H1 (cell line): ENCODE measurements around the gene ADAMTS15. TPM values are rescaled to one million over a fixed set of nuclear protein-coding genes. Genes with fewer than 3 reads are reported as not detected.

Experiments used
- CTCF ChIA-PET: fragments of 300-600 bp; sonication (Branson Sonifier 250); formaldehyde crosslinking; loops from one replicate; lab custom pipeline; 2021; ENCODE audit not compliant: partially characterized antibody; lab: Charles Lee
- POLR2A ChIA-PET: fragments of 300-600 bp; sonication (Branson Sonifier 250); formaldehyde crosslinking; loops from one replicate; lab custom pipeline; 2021; ENCODE audit warnings: inconsistent platforms; ENCODE audit not compliant: partially characterized antibody; lab: Charles Lee
- DNase-seq, 2 experiments: peaks; one replicate each; pipeline versions ENCODE4 v3.0.0 to v3.0.0-alpha.2; 2010 to 2022; ENCODE audit warnings: low spot score in 2 of 2, low read depth in 1 of 2, mixed read lengths in 1 of 2
- FAIRE-seq: peaks from 2 replicates; lab custom pipeline; 2011; peaks lifted over from hg19 to GRCh38; lab: Jason Lieb, UNC
- H2AFZ ChIP-seq: 2 replicates; pipeline ENCODE4 v1.8.1; 2012; ENCODE audit warnings: low read length, inconsistent platforms
- H2AK5ac ChIP-seq: 2 replicates; pipeline ENCODE4 v1.6.1; 2013; ENCODE audit warnings: low read depth, low read length
- H2BK120ac ChIP-seq: replicated peaks from 2 replicates; pipeline ENCODE3; 2013; ENCODE audit warnings: low read depth, low read length, inconsistent platforms
- H2BK12ac ChIP-seq: 2 replicates; pipeline ENCODE4 v1.6.1; 2013; ENCODE audit warnings: low read depth, low read length
- H2BK15ac ChIP-seq: 2 replicates; pipeline ENCODE4 v1.6.1; 2013; ENCODE audit warnings: low read length
- H2BK20ac ChIP-seq: 2 replicates; pipeline ENCODE4 v1.6.1; 2013; ENCODE audit warnings: low read length
- H2BK5ac ChIP-seq: 2 replicates; pipeline ENCODE4 v1.6.1; 2013; ENCODE audit warnings: low read depth, low read length
- H3K14ac ChIP-seq: 2 replicates; pipeline ENCODE4 v1.6.1; 2013; ENCODE audit warnings: inconsistent platforms; ENCODE audit not compliant: insufficient read length
- H3K18ac ChIP-seq: 2 replicates; pipeline ENCODE4 v1.6.1; 2013; ENCODE audit warnings: low read length; ENCODE audit errors: extremely low read depth
- H3K23ac ChIP-seq: 2 replicates; pipeline ENCODE4 v1.6.1; 2013; ENCODE audit warnings: inconsistent platforms; ENCODE audit not compliant: insufficient read length
- H3K23me2 ChIP-seq: 2 replicates; pipeline ENCODE4 v1.6.1; 2013; ENCODE audit warnings: low read depth, low read length
- H3K27ac ChIP-seq: 2 replicates; pipeline ENCODE4 v1.6.1; 2011; ENCODE audit warnings: low read depth, low read length, inconsistent platforms
- H3K27me3 ChIP-seq, 4 experiments: replicated peaks in 1 of 4; 1 replicate in 1 of 4; 2 replicates in 3 of 4; pipeline versions ENCODE4 v1.6.1 to v1.8.1; 2011 to 2013; ENCODE audit warnings: low read length in 3 of 4, mild to moderate bottlenecking in 3 of 4, inconsistent platforms in 2 of 4, mixed read lengths in 2 of 4, moderate library complexity in 1 of 4; ENCODE audit not compliant: control insufficient read depth in 3 of 4, insufficient read depth in 3 of 4; ENCODE audit errors: extremely low read depth in 1 of 4
- H3K36me3 ChIP-seq, 4 experiments: 2 replicates each; pipeline versions ENCODE4 v1.6.1 to v1.8.1; 2011 to 2013; ENCODE audit warnings: mild to moderate bottlenecking in 4 of 4, low read length in 3 of 4, moderate library complexity in 2 of 4, control low read depth in 1 of 4, inconsistent platforms in 1 of 4; ENCODE audit not compliant: insufficient read depth in 4 of 4, control insufficient read depth in 2 of 4
- H3K4ac ChIP-seq: replicated peaks from 2 replicates; pipeline ENCODE3; 2013; ENCODE audit warnings: low read length, low read depth, mixed read lengths, inconsistent platforms; ENCODE audit not compliant: insufficient read length
- H3K4me1 ChIP-seq, 4 experiments: replicated peaks in 1 of 4; 1 replicate in 1 of 4; 2 replicates in 3 of 4; pipeline versions ENCODE4 v1.6.1 to v1.8.1; 2011 to 2013; ENCODE audit warnings: low read length in 3 of 4, inconsistent platforms in 2 of 4, mixed read lengths in 1 of 4; ENCODE audit not compliant: insufficient read depth in 4 of 4, control insufficient read depth in 3 of 4
- H3K4me2 ChIP-seq, 2 experiments: 2 replicates each; pipeline versions ENCODE4 v1.6.1 to v1.8.1; 2011 to 2013; ENCODE audit warnings: low read depth in 2 of 2, low read length in 2 of 2, control low read depth in 1 of 2, inconsistent platforms in 1 of 2, mild to moderate bottlenecking in 1 of 2; ENCODE audit not compliant: insufficient read depth in 1 of 2
- H3K4me3 ChIP-seq, 4 experiments: fragments of 200-600, 300-600 bp in 1 of 4; sonication (generic), shearing (Covaris generic), sonication (Bioruptor Twin) in 1 of 4; 2 replicates each; pipeline versions ENCODE4 v1.5.1 to v1.8.1; 2011 to 2016; ENCODE audit warnings: low read length in 4 of 4, low read depth in 3 of 4, control low read depth in 2 of 4, inconsistent platforms in 2 of 4, mild to moderate bottlenecking in 2 of 4, mixed read lengths in 1 of 4, moderate library complexity in 1 of 4; ENCODE audit not compliant: insufficient read depth in 2 of 4; ENCODE audit errors: extremely low read depth in 1 of 4
- H3K56ac ChIP-seq: replicated peaks from 2 replicates; pipeline ENCODE3; 2013; ENCODE audit warnings: low read depth, mild to moderate bottlenecking, mixed read lengths, low read length, inconsistent platforms; ENCODE audit not compliant: insufficient read length
- H3K79me1 ChIP-seq: 2 replicates; pipeline ENCODE4 v1.6.1; 2013; ENCODE audit warnings: low read depth, low read length, control low read depth
- H3K79me2 ChIP-seq, 2 experiments: 2 replicates each; pipeline versions ENCODE4 v1.6.1 to v1.8.1; 2012 to 2013; ENCODE audit warnings: low read length in 2 of 2, mild to moderate bottlenecking in 2 of 2, inconsistent platforms in 1 of 2; ENCODE audit not compliant: insufficient read depth in 2 of 2, control insufficient read depth in 1 of 2
- H3K9ac ChIP-seq, 4 experiments: replicated peaks in 1 of 4; 1 replicate in 1 of 4; 2 replicates in 3 of 4; pipeline versions ENCODE4 v1.6.1 to v1.8.1; 2011 to 2013; ENCODE audit warnings: low read depth in 3 of 4, low read length in 3 of 4, control low read depth in 2 of 4, mild to moderate bottlenecking in 2 of 4, moderate library complexity in 2 of 4, inconsistent platforms in 1 of 4; ENCODE audit errors: extremely low read depth in 1 of 4
- H3K9me3 ChIP-seq, 2 experiments: 2 replicates each; pipeline versions ENCODE4 v1.6.1 to v1.8.1; 2012 to 2013; ENCODE audit warnings: mild to moderate bottlenecking in 2 of 2, moderate library complexity in 2 of 2, control low read depth in 1 of 2, inconsistent platforms in 1 of 2, low read depth in 1 of 2, low read length in 1 of 2, mixed read lengths in 1 of 2; ENCODE audit not compliant: insufficient read depth in 2 of 2
- H4K20me1 ChIP-seq, 2 experiments: replicated peaks in 1 of 2; 2 replicates each; pipeline versions ENCODE3 to v1.8.1; 2011 to 2013; ENCODE audit warnings: inconsistent platforms in 2 of 2, low read length in 2 of 2, mild to moderate bottlenecking in 1 of 2; ENCODE audit not compliant: insufficient read depth in 2 of 2, control insufficient read depth in 1 of 2
- H4K5ac ChIP-seq: 2 replicates; pipeline ENCODE4 v1.6.1; 2013; ENCODE audit warnings: low read length, low read depth, mixed read lengths, inconsistent platforms; ENCODE audit not compliant: insufficient read length
- H4K8ac ChIP-seq: 2 replicates; pipeline ENCODE4 v1.8.0; 2013; ENCODE audit warnings: mild to moderate bottlenecking, moderate library complexity, low read length, inconsistent platforms; ENCODE audit not compliant: insufficient read depth; ENCODE audit errors: extremely low read depth
- H4K91ac ChIP-seq: replicated peaks from 2 replicates; pipeline ENCODE3; 2013; ENCODE audit warnings: low read length, mixed read lengths, inconsistent platforms; ENCODE audit not compliant: insufficient read length
- CREB1 ChIP-seq: IDR thresholded peaks from 2 replicates; pipeline ENCODE4 v1.6.1; 2012; ENCODE audit warnings: inconsistent platforms
- WGBS, 2 experiments: shearing (Covaris generic) in 1 of 2; methylation state at CpG; one replicate each; pipeline versions ENCODE4 v1.1.6 to v1.1.7; 2013 to 2015; ENCODE audit warnings: low lambda C conversion rate in 2 of 2, mixed read lengths in 2 of 2, inconsistent platforms in 1 of 2, low coverage in 1 of 2, missing lambda C conversion rate in 1 of 2; ENCODE audit not compliant: insufficient replicate concordance in 2 of 2, insufficient coverage in 1 of 2, insufficient read length in 1 of 2; ENCODE audit errors: extremely low coverage in 1 of 2, missing lambda C conversion rate in 1 of 2; 5-methylcytosine and 5-hydroxymethylcytosine counted together
- polyA plus RNA-seq, 7 experiments: library from polyadenylated mRNA; depleted of rRNA in 3 of 7; stranded (reverse) in 5 of 7; unstranded in 2 of 7; fragments of >200 nt in 5 of 7; fragments of 200-250 nt in 2 of 7; gene quantifications; 1 replicate in 5 of 7; 2 replicates in 1 of 7; 4 replicates in 1 of 7; pipeline versions ENCODE4 v1.2.1 to v1.2.3, GENCODE V29; 2011 to 2013; ENCODE audit warnings: missing spikeins in 2 of 7, mixed read lengths in 2 of 7
- total RNA-seq: library from RNA; stranded (reverse); fragmentation: NEBNext Ultra II Directional; extraction: Animal tissue kit (Norgen Biotek cat#: 25700); gene quantifications from 2 replicates; pipeline ENCODE4 v1.2.1, GENCODE V29; 2021

The ADAMTS15 gene
- total and polyA plus RNA-seq, 2 of the 8 experiments (the other 6 are each of a cell fraction or from before 2014, with no cell fraction given) = 1.7 to 4.7 TPM

DNA sequence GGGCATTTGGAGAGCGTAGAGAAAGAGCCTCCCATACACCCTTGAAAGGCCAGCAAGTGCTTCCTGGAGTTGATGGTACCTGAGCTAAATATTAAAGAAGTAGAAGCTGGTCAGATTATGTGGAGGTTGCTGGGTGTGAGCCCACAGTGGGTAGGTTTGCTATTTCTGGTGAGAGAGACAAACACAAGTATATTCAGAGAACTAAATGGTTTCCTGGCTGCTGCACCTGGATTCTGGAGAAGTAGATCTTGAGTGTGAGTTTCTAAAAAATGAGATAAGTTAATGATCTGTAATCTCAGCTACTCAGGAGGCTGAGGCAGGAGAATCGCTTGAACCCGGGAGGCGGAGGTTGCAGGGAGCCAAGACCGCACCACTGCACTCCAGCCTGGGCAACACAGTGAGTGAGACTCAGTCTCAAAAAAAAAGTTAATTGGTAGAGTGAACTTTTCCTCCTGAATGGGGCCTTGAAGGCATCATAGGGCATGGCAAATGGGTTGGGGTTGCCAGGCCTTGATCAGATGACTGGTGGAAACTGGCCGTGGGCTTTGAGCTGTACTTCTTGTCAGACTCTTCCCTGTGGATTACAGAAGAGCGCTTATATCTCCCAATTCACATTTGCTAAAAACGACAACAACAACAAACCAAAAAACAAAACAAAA is 75.8 kb downstream of the ADAMTS15 start:
- POLR2A ChIA-PET = interaction anchor here (0.7 kb wide), 1 partner anchor 8 kb away, joined by 3 read pairs; no protein-coding TSS in a partner anchor
- no peak overlapping the region; a peak in 1 of 4 replicates for H3K4me2 ChIP-seq
- CTCF ChIA-PET = interaction anchor here (1.2 kb wide), 1 partner anchor 334 kb away, joined by 4 read pairs; no protein-coding TSS in a partner anchor

More for the DNA sequence above, 75.8 kb downstream of the ADAMTS15 start:
- no peak for TF ChIP-seq CREB1
- Histone ChIP-seq H3K79me1 (no peaks in the 10 kb centered on the region), H3K9ac (no peak overlapping the region), H2AFZ (no peak overlapping the region), H3K79me2 (no peaks in the 10 kb centered on the region), H4K5ac (no peak overlapping the region), H3K27ac (no peak overlapping the region), H3K23ac (no peak overlapping the region), H3K56ac (no peak overlapping the region), H4K91ac (no peak overlapping the region), H3K4me1 (peaks cover 5 to 15% (median 11%) of the 10 kb centered on the region in 4 experiments), H2BK5ac (0 out of 2 replicates have a peak overlapping the region, but pooled peaks have one; percentile 27), H2BK12ac (0 out of 2 replicates have a peak overlapping the region, but pooled peaks have one; percentile 93), H3K4ac (no peak overlapping the region), H3K36me3 (no peaks in the 10 kb centered on the region), H2BK120ac (no peak overlapping the region), H2BK15ac (peak overlapping the region; percentile 1; the same call in 1 of the 2 replicates), H4K20me1 (no peaks in the 10 kb centered on the region), H3K18ac (no peak overlapping the region), H3K4me3 (no peak overlapping the region), H2BK20ac (no peak overlapping the region), H4K8ac (no peak overlapping the region), H3K27me3 (peaks cover 0 to 7% (median 1%) of the 10 kb centered on the region in 4 experiments; a peak in 2 of 7 replicates), H2AK5ac (no peak overlapping the region), H3K9me3 (no peaks in the 10 kb centered on the region), H3K23me2 (no peaks in the 10 kb centered on the region; the same call in 1 of the 2 replicates), H3K14ac (no peak overlapping the region)
- FAIRE-seq = no peak
- 87 to 100% methylated on average over 1 to 8 of the region's 8 CpGs for WGBS, 2 experiments
- DNase-seq = peak in 1 of 2 experiments; percentile 10
